ENCODE results near the gene HID1.

The HID1 gene

DNA sequence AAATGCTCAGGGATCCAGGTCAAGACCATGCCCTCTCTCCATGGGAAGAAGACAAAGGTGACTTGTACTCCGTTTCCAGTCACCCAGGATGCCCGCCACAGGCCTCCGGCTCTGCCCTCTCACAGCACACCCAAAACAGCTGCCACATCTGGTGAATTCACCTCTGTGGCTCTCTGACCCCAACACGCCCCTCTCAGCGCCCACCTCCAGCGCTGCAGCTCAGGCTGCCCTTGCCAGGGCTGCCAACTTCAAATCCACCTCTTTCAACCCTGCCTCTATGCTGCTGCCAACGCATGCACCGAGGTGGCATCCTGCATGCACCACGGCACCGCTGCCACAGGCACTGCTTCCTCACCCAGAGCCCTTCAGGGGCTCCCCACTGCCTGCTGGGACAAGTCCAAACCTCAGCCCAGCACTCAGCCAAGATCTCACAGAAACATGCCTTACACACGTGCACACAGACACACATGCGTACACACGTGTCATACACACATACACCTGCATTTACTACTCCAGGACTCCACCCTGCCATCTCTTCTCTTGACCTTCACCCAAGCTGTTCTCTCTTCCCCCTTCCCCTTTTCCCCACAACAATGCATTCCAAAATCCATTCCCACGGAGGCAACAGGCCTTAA lies 7.5 kb downstream of the HID1 start:
- no peak for FAIRE-seq

DNA sequence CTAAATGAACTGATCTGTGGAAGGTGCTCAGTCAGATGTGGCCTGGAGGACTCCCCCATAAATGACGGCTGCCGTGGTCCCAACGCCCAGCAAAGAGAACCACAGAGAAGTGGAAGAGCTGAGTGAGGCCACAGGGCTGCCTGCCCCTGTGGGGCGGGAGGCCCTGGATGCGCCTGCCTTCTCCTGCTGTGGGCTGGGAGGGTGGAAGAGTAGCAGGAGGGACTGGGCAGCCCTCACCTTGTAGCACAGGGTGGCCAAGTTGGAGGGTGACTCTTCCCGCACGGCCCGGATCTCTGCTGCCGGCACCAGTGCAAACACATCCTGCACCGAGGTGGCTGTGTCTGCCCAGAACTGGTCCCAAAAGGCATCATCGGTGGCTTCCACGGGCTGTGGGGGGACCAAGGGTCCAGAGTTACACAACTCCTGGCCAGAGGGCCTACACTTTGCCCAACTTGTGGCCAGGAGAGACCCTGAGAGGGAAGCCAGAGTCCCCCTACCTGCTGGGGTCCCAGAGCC lies 8.3 kb downstream of the HID1 start:
- FAIRE-seq = no peak

- no peak for FAIRE-seq
These were observed 8.9 kb downstream of the HID1 start for GRCh38 chr17:74963656-74964055.

DNA sequence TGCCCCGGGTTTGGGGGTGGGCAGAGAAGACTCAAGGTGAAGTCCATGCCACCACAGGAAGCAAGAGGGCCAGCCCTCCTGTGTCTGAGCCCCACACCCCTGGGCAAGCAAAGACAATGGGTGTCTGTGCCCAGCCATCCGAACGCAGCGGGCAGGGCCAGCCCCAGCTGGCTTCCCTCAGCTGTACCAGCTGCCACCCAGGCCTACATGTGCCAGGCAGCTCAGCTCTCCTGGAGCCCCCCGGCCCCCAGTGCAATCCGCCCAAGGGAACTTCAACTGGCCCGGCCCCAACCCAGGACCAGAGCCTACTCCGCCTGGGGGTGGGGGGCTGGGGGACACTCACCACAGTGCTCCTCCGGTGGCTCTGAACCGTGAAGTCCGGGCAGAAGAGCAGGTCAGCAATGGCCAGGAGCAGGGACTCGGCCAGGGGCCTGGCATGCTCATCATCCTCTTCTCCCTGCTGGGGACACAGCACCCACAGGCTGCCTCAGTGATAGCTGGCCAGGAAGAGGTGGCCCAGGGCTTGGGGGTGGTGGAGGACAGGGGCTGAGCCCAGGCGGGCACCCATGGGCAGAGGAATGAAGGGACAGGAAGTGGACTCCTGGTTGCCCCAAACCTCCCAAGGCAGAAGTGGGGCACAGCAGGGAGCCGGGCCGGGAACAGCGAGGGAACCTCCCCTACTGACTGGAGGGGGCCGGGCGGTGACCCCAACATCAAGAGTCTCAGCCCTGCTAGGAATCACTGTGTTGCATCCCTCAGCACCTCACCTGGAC lies 9.8 kb downstream of the HID1 start:
- no peak for FAIRE-seq

DNA sequence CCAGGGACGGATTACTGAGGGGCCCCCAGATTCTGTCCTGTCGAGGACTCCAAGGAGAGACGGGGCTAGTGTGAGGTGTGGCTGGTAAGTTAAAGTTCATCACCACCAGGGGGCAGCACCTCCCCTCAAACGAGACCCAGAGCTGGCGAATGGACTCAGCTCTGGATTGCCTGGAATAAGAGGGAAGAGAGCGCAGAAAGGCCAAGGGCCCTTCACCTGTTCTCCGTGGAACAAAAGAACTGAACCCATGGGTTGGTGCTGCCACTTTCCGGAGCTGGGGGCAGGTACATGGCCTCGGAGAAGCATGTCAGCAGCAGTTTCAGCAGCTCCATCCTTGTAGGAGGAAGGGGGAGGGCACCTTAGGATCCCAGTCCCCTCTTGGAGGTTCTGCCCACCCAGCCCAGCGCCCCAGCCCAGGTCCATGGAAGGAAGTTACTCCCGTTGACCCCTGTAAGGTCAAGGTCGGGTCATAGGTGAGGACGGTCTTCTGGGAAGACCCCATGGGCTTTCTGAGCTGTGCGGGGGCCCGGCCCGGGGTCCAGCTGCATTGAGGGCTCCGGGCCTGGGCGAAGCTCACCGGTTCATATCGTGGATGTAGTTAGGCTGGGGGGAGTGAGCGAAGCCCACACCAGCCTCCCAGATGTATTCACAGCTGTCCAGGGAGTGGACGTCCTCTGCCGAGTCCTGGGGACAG lies 10.8 kb downstream of the HID1 start:
- peak; percentile 92 for FAIRE-seq

GRCh38 chr17:74960570-74961342 lies 11.8 kb downstream of the HID1 start:
- peak; percentile 79 for FAIRE-seq

DNA sequence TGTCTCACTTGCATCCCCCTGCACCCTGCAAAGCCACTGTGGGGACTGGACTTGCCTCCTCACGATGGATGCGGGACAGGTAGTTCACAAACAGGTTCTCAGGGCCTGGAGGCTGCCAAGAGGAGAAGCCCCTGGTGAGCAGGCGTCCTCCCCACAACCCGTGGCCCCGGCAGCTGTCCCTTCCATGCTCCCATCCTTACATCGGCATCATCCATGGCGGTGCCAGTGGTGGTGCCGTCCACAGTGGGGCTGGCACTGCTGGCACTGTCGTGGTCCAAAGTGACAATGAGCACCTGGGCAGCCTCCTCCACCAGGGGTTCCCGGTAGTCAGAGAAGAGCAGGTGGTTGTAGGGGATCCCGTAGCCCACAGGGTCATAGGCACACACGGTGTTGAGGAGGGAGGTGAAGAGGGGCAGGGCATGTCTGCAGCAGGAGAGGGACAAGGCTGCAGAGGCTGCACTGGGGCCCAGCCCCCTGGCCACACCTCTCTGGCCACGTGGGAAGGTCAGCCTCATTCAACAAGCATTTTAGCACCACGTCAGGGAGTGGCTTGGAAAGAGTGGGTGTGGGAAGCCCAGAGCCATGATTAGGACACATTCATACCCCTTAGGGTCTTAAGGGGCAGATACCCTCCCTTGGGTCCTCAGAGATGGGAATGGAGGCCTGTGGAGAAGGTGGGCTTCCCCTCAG lies 12.6 kb downstream of the HID1 start:
- peak; percentile 15 for FAIRE-seq

- FAIRE-seq = peak; percentile 87
These were observed 14.4 kb downstream of the HID1 start for GRCh38 chr17:74957935-74958740.

DNA sequence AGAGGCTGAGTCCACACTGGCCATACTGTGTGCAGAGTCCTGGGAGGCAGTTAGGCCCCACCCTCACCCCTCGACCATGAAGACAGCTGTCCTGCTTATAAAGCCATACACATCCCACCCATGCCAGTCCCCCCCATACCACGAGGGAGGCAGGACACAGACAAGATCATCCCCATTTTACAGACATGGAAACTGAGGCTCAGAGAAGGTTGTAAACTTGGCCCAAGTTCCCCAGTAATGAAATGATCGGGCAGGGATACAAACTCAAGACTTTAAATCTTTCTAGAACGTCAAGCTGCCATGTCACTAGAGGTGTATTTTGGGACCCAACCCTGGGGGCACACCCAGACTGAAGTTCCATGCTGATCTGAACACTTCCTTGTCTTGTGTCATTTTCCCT lies 16.5 kb downstream of the HID1 start:
- no peak for FAIRE-seq

- FAIRE-seq = no peak
These were observed 17.7 kb downstream of the HID1 start for GRCh38 chr17:74954665-74955421.

DNA sequence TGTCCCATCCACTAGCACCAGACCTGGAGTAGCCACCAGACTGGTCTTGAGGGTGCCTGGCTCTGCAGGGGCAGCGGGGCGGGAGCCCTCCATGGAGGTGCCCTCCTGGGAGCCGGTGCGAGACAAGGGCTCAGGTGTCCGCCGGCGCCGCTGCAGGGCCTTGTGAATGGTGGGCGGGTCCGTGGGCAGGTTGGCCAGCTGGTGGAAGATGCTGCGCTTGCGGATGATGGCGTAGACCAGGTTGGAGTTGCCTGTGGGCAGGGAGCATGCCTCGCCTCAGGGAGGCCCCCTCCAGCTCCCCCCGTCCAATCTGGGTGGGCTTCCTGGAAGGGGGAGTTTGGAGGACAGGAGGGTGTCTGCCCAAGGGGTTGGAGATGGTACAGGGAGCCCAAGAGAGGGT lies 18.4 kb downstream of the HID1 start:
- FAIRE-seq = no peak

DNA sequence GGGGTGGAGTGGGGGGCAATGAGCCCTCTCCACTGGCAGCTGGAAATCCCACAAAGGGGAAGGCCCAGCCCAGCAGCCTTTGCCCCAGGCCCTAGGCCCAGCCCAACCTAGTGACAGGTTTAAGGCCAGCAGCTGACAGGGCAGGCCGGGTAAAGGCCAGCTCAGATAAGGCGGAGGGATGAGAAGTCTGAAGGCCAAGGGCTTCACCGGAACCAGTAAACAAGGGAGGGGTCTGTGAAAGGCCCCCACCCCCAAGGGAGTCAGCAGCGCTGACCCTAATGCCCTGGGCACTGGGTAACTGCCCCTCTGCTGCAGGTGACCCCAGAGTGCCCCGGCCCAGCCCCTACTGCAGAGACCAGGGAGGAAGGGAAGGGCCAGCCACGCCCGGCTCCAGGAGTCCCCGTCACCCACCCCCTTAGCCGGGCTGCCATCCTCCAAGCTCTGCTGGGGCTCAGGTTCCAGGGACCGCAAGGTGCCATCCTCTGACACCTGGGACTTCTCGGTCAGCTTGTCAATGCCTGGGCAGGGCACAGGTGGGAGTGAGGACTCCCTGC lies 19.3 kb downstream of the HID1 start:
- no peak for FAIRE-seq

GRCh38 chr17:74952431-74953133 lies 20.0 kb downstream of the HID1 start:
- FAIRE-seq = no peak

DNA sequence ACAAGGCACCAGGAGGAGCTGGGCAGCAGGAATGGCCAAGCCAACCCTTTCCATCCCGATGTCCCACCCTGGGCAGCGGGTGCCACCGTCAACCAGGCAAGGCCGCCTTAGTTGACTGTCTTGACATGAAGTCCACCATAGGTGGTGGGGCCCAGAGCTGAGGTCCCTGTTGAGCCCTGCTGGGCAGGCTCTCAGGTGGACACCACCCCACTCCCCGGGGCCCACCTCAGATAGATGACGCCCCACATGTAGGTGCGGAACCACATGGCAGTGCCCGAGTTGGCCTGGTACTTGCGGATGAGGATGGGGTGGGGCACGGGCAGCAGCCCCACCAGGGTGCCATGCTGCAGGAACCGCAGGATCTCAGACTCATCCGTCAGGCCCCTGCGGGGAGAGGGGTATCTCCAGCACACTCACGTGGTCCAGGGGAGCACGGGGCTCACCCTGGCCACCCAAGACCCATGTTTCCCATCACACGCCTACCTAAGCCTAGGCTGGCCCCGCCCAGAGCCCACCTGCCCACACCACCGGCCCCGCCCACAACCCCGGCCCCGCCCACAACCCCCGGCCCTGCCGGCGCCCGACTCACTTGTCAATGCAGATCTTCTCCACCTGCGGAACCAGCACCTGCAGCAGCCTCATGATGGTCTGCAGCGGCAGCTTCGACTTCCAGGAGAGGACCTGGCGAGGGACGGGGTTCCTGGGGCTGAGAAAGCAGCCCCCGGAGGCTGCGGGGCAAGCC lies 20.7 kb downstream of the HID1 start:
- FAIRE-seq = no peak

DNA sequence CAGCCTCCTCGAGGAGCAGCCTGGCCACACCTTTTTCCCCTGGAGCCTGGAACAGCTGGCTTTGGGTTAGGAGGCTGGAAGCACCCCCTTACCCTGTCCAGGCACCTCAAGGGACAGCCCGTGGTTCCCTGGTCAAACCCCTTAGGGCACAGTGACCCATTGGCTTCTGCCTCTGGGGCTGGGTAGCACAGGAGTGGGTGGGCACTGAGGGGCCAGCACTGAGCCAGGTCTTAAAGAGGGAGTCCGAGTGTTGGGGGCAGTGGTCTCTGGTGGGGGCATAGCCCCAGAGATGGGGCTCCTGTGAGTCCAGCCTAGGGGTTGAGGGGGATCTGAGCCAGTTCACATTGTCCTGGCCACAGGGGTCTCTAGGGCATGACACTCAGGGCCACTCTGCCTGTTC lies 21.5 kb downstream of the HID1 start:
- no peak for FAIRE-seq

- no peak for FAIRE-seq
These were observed 22.4 kb downstream of the HID1 start for GRCh38 chr17:74950207-74950606.

DNA sequence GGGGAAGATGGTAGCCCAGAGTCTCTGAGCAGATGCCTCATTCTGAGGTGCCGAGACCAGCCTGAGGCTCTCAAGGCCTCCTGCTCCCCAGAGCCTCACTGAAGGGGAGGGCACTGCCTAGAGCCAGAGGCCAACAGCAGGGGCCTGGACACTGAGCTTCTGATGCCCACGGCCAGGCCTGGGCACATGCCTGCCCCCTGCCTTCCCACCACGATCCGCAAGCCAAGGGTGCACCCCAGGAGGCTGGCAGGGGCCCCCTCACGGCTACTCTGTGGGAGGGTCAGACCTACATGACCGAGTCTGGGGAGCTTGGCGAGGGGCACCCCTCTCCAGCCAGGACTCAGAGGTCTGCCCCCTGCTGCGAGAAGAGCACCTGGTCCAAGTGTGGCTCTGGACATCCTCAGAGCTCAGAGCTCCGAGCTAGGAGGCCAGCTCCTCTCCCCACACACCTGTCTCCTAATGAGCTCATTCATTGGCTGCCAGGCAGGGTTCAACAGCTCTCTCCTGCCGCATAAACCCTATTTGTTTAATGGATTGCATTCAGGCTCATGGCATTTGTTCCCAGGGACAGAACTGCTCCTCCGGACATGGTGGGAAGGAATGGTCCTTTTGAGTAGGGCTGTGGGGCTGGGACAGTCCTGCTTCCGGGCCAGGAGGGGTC lies 23.0 kb downstream of the HID1 start:
- no peak for FAIRE-seq

DNA sequence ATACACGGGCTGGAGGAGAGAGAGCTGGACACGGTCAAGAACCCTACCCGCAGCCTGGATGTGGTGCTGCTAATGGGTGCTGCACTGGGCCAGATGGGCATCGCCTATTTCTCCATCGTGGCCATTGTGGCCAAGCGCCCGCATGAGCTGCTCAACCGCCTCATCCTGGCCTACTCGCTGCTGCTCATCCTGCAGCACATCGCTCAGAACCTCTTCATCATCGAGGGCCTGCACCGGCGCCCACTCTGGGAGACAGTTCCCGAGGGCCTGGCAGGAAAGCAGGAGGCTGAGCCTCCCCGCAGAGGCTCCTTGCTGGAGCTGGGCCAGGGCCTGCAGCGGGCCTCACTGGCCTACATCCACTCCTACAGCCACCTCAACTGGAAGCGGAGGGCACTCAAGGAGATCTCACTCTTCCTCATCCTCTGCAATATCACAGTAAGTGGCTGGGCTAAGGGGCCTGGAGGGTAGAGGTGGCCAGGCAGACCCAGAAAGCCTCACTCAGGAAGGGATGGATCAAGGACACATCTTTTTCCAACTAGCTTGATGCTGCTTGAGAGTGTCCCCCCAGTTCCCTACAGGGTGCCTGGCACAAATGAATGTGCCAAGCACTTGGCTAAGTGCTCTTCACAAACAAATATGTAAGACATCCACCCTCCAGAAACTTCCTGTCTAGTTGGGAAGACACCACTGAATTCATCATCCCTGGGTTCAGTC lies 25.4 kb downstream of the HID1 start:
- FAIRE-seq = no peak
